Activated CD4-positive, alpha-beta T cell treated with anti-CD3 and anti-CD28 coated beads, Interleukin-2, amount 50 U/mL, for 16 hours (primary cell): ENCODE measurements around the gene ZFP42.
"Not testable (repeated sequence)": the region's sequence is repeated elsewhere in the genome, so short reads cannot be mapped to it uniquely, and the experiment has no call there.

ENCODE experiments used
- DNase-seq: peaks from one replicate; pipeline ENCODE4 v3.0.0-alpha.2; 2020

The ZFP42 gene

GRCh38 chr4:187995322-187996207, at the start of gene ZFP42:
Gene ZFP42 (plus strand): TSS chr4:187995771. CDS start chr4:188002808, 7,037 bp downstream.
- no peak for DNase-seq

GRCh38 chr4:187961171-187961570, 34.4 kb upstream of the ZFP42 start:
- no peak for DNase-seq

- no peak for DNase-seq
These were observed 33.6 kb upstream of the ZFP42 start for GRCh38 chr4:187961961-187962360.

- DNase-seq, result no peak
These were observed 32.6 kb upstream of the ZFP42 start for GRCh38 chr4:187962926-187963325.

- no peak for DNase-seq
These were observed 29.8 kb upstream of the ZFP42 start for GRCh38 chr4:187965726-187966125.

- no peak for DNase-seq
These were observed 23.4 kb upstream of the ZFP42 start for GRCh38 chr4:187972135-187972534.

GRCh38 chr4:187983746-187984145, 11.8 kb upstream of the ZFP42 start:
- no peak for DNase-seq

GRCh38 chr4:187992971-187993370, 2.6 kb upstream of the ZFP42 start:
- DNase-seq, result no peak

- DNase-seq, result no peak
These were observed 1.7 kb upstream of the ZFP42 start for GRCh38 chr4:187993827-187994226.

GRCh38 chr4:187996502-187997177, 1.1 kb downstream of the ZFP42 start:
- no peak for DNase-seq

- DNase-seq, result not testable (repeated sequence)
These were observed 2.4 kb downstream of the ZFP42 start for GRCh38 chr4:187997991-187998390.

- no peak for DNase-seq
These were observed 3.9 kb downstream of the ZFP42 start for GRCh38 chr4:187999406-187999932.

- DNase-seq, result no peak
These were observed 6.8 kb downstream of the ZFP42 start for GRCh38 chr4:188002323-188002722.

GRCh38 chr4:188002751-188003150, 7.2 kb downstream of the ZFP42 start:
- no peak for DNase-seq

- no peak for DNase-seq
These were observed 10.0 kb downstream of the ZFP42 start for GRCh38 chr4:188005561-188005960.

- no peak for DNase-seq
These were observed 10.8 kb downstream of the ZFP42 start for GRCh38 chr4:188006285-188006848.

- DNase-seq, result no peak
These were observed 12.8 kb downstream of the ZFP42 start for GRCh38 chr4:188008377-188008776.

- no peak for DNase-seq
These were observed 16.9 kb downstream of the ZFP42 start for GRCh38 chr4:188012426-188012945.

GRCh38 chr4:188015025-188015940, 19.7 kb downstream of the ZFP42 start:
- no peak for DNase-seq

GRCh38 chr4:188016754-188017153, 21.2 kb downstream of the ZFP42 start:
- no peak for DNase-seq

GRCh38 chr4:188018262-188018661, 22.7 kb downstream of the ZFP42 start:
- no peak for DNase-seq

- DNase-seq, result no peak
These were observed 26.1 kb downstream of the ZFP42 start for GRCh38 chr4:188021548-188022249.
